Spleen (tissue), 11 donors: ENCODE measurements around the gene SLTM. TPM values are rescaled to one million over a fixed set of nuclear protein-coding genes. Genes with fewer than 3 reads are reported as not detected.

Experiments
- DNase-seq: peaks from one replicate; pipeline ENCODE4 v3.0.0-alpha.2; 2020
- H3K27ac ChIP-seq, 8 donors: fragments of 200-600 bp; sonication (generic) in 7 of 8; 1 replicate in 4 of 8; 2 replicates in 4 of 8; pipeline versions ENCODE4 v1.5.0 to v1.8.0; 2016 to 2021; ENCODE audit warnings: inconsistent platforms in 4 of 8, mild to moderate bottlenecking in 4 of 8, moderate library complexity in 1 of 8
- H3K27me3 ChIP-seq, 7 donors: fragments of 200-600 bp; sonication (generic) in 6 of 7; replicated peaks in 1 of 7; 1 replicate in 4 of 7; 2 replicates in 3 of 7; pipeline versions ENCODE4 v1.5.0 to v1.8.0; 2016 to 2021; ENCODE audit warnings: inconsistent platforms in 3 of 7, mild to moderate bottlenecking in 1 of 7
- H3K36me3 ChIP-seq, 6 donors: fragments of 200-600 bp; sonication (generic) in 5 of 6; 1 replicate in 4 of 6; 2 replicates in 2 of 6; pipeline versions ENCODE4 v1.5.0 to v1.8.0; 2016 to 2021; ENCODE audit warnings: inconsistent platforms in 2 of 6
- H3K4me1 ChIP-seq, 6 donors: fragments of 200-600 bp; sonication (generic) in 5 of 6; 1 replicate in 3 of 6; 2 replicates in 3 of 6; pipeline versions ENCODE4 v1.5.0 to v1.8.0; 2016 to 2021; ENCODE audit warnings: inconsistent platforms in 3 of 6
- H3K4me3 ChIP-seq, 8 donors: fragments of 200-600 bp; sonication (generic) in 7 of 8; 1 replicate in 4 of 8; 2 replicates in 4 of 8; pipeline versions ENCODE4 v1.5.0 to v1.8.0; 2016 to 2021; ENCODE audit warnings: inconsistent platforms in 4 of 8, mild to moderate bottlenecking in 4 of 8, moderate library complexity in 2 of 8
- H3K9me3 ChIP-seq, 8 donors: fragments of 200-600 bp; sonication (generic) in 7 of 8; 1 replicate in 4 of 8; 2 replicates in 4 of 8; pipeline versions ENCODE4 v1.5.0 to v1.8.0; 2016 to 2021; ENCODE audit warnings: inconsistent platforms in 4 of 8
- POLR2A ChIP-seq, 3 donors: fragments of 450-650 bp; IDR thresholded peaks; one replicate each; pipeline ENCODE4 v1.5.1; 2017; ENCODE audit warnings: antibody characterized with exemption in 3 of 3, mild to moderate bottlenecking in 1 of 3
- POLR2AphosphoS5 ChIP-seq, 3 donors: sonication (generic); formaldehyde crosslinking; IDR thresholded peaks; one replicate each; pipeline ENCODE4 v1.5.1; 2017; ENCODE audit warnings: antibody characterized with exemption in 3 of 3
- WGBS, 5 donors: extraction: QIAGEN DNeasy Blood & Tissue Kit in 3 of 5; methylation state at CpG; one replicate each; pipeline versions ENCODE4 v1.1.5 to v1.1.7; 2013 to 2018; 5-methylcytosine and 5-hydroxymethylcytosine counted together
- intact Hi-C: fragments of 100-400 bp; cut with DNase I; formaldehyde crosslinking; loops from one replicate; pipeline ENCODE4 v1.15.0; 2023; ENCODE audit warnings: low total_unique reads
- polyA plus RNA-seq, 3 donors: library from polyadenylated mRNA; stranded (reverse); fragments of 200-250 nt; gene quantifications; one replicate each; pipeline ENCODE4 v1.2.1, GENCODE V29; 2013
- total RNA-seq, 7 donors: library from RNA; depleted of rRNA in 3 of 7; stranded (reverse); fragments of >200 nt in 3 of 7; fragmentation: NEBNext Ultra II Directional in 4 of 7; extraction: Animal tissue kit (Norgen Biotek cat#: 25700) in 4 of 7; gene quantifications; one replicate each; pipeline versions ENCODE4 v1.1.0 to v1.2.1, GENCODE V29; 2016 to 2021
- TF ChIP-seq, protein P1 (sequence below), 11 experiments: fragments of 200-600 bp in 7 of 11; fragments of 450-650 bp in 4 of 11; sonication (generic) in 4 of 11; IDR thresholded peaks in 8 of 11; conservative IDR thresholded peaks in 3 of 11; 1 replicate in 7 of 11; 2 replicates in 4 of 11; pipeline versions ENCODE4 v1.4.0 to v1.8.0; 2016 to 2021; ENCODE audit warnings: antibody characterized with exemption in 11 of 11, inconsistent platforms in 4 of 11, mild to moderate bottlenecking in 1 of 11
- donor health status: healthy with polysubstance abuse.
- donor health status: DM: no; HTN: no; CAD: no; lungs with moderate emphysema.
- donor health status: DM: no; HTN: no; CAD: no.
- donor health status: Bipolar disorder and iron deficiency.
- donor health status: healthy.
- donor health status: DM: no; HTN: no; CAD: no.
- donor health status: DM: yes; HTN: yes; CAD: no.

The SLTM gene
- total and polyA plus RNA-seq, 10 donors = 43.7 to 176 (median 109) TPM

DNA sequence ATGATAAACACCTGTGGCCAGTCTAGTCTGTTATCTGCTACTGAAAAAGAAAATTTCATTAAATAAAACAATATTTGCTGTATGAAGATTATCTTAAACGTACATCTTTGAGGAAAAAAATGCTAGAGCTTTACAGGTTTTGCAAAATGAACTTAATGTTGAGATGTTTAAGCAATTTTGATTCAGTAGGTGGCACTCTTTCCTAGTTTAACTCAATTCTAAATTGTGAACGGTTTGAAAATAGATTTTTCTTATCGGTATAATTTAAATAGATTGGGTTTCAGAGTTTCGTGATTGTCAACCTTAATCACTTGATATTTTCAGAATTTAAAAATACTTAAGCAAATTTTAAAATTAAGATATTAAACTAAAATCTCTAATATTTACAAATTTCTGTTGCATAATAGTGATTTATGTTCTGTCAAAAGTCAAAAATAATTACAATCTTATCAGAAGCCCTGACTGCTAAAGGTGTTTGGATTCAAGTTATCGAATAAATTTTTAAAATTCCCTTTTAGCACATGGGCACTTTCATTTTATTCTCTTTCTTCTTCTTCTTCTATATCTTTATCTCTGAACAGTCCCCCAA lies 47.0 kb upstream of the SLTM start:
- intact Hi-C loops = loop anchor here (5.0 kb wide), 1 partner anchor 512 kb away; no protein-coding TSS in a partner anchor
- H3K36me3 ChIP-seq = no peaks in the 10 kb centered on the region
- peak overlapping the region in 5 of 8 donors; percentile 67 to 80 (median 75) for H3K27ac ChIP-seq
- no peaks in the 10 kb centered on the region for H3K27me3 ChIP-seq
- no peak for DNase-seq
- WGBS, 5 donors = 3 to 9% (median 4%) methylated on average over 5 of the region's 5 CpGs
- H3K4me3 ChIP-seq = no peak overlapping the region
- TF ChIP-seq, protein P1, sequence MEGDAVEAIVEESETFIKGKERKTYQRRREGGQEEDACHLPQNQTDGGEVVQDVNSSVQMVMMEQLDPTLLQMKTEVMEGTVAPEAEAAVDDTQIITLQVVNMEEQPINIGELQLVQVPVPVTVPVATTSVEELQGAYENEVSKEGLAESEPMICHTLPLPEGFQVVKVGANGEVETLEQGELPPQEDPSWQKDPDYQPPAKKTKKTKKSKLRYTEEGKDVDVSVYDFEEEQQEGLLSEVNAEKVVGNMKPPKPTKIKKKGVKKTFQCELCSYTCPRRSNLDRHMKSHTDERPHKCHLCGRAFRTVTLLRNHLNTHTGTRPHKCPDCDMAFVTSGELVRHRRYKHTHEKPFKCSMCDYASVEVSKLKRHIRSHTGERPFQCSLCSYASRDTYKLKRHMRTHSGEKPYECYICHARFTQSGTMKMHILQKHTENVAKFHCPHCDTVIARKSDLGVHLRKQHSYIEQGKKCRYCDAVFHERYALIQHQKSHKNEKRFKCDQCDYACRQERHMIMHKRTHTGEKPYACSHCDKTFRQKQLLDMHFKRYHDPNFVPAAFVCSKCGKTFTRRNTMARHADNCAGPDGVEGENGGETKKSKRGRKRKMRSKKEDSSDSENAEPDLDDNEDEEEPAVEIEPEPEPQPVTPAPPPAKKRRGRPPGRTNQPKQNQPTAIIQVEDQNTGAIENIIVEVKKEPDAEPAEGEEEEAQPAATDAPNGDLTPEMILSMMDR (IDR thresholded peaks at IDR 0.05 in 8 of 11, conservative IDR thresholded peaks at IDR 0.05 in 3 of 11) = peak in 9 of 11 experiments; percentile 33 to 66 (median 56)
- no peak for TF ChIP-seq POLR2AphosphoS5 (IDR thresholded peaks at IDR 0.05)
- H3K4me1 ChIP-seq = peaks cover 29 to 74% (median 45%) of the 10 kb centered on the region in 6 donors
- H3K9me3 ChIP-seq = no peaks in the 10 kb centered on the region

DNA sequence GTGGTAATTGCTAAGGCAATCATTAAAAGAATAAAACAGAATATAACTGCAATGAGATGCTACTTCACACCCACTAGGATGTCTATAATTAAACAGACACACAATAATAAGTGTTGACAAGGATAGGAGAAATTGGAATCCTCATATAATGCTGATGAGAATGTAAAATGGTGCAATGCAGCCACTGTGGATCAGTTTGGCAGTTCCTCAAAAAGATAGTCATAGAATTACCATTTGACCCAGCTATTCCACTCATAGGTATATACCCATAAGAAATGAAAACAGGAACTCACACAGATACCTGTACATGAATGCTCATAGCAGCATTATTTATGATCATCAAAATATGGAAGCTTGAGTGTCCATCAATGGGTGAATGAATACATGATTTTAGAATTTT lies 44.4 kb upstream of the SLTM start:
- no peak for DNase-seq
- Histone ChIP-seq H3K4me1 (peaks cover 29 to 89% (median 51%) of the 10 kb centered on the region in 6 donors), H3K4me3 (no peak overlapping the region), H3K9me3 (no peaks in the 10 kb centered on the region), H3K36me3 (no peaks in the 10 kb centered on the region), H3K27ac (peak overlapping the region in 1 of 8 donors; percentile 9), H3K27me3 (no peaks in the 10 kb centered on the region)
- TF ChIP-seq, protein P1 (IDR thresholded peaks at IDR 0.05 in 8 of 11, conservative IDR thresholded peaks at IDR 0.05 in 3 of 11) = no peak
- TF ChIP-seq POLR2AphosphoS5 (IDR thresholded peaks at IDR 0.05) = no peak
- no peak for TF ChIP-seq POLR2A (IDR thresholded peaks at IDR 0.05)
- intact Hi-C loops = loop anchor here (10.0 kb wide), 1 partner anchor 157 kb away; no protein-coding TSS in a partner anchor

- intact Hi-C loops = no loop called here
- DNase-seq = no peak
- 77 to 92% (median 84%) methylated on average over 2 of the region's 2 CpGs for WGBS, 5 donors
- H3K27me3 ChIP-seq = no peaks in the 10 kb centered on the region
- H3K4me1 ChIP-seq = no peaks in the 10 kb centered on the region
- H3K4me3 ChIP-seq = no peak overlapping the region
- TF ChIP-seq POLR2A (IDR thresholded peaks at IDR 0.05) = no peak
- TF ChIP-seq, protein P1 (IDR thresholded peaks at IDR 0.05 in 8 of 11, conservative IDR thresholded peaks at IDR 0.05 in 3 of 11) = no peak
- TF ChIP-seq POLR2AphosphoS5 (IDR thresholded peaks at IDR 0.05) = no peak
- no peaks in the 10 kb centered on the region for H3K36me3 ChIP-seq
- H3K9me3 ChIP-seq = no peaks in the 10 kb centered on the region
- H3K27ac ChIP-seq = no peak overlapping the region
These were observed 34.0 kb upstream of the SLTM start for GRCh38 chr15:58967479-58967878.

- intact Hi-C loops = no loop called here
- Histone ChIP-seq H3K4me1 (no peaks in the 10 kb centered on the region), H3K36me3 (no peaks in the 10 kb centered on the region), H3K27me3 (no peaks in the 10 kb centered on the region), H3K4me3 (no peak overlapping the region), H3K9me3 (no peaks in the 10 kb centered on the region), H3K27ac (no peak overlapping the region)
- DNase-seq = no peak
- TF ChIP-seq POLR2A (IDR thresholded peaks at IDR 0.05) (no peak), POLR2AphosphoS5 (IDR thresholded peaks at IDR 0.05) (no peak)
- TF ChIP-seq, protein P1 (IDR thresholded peaks at IDR 0.05 in 8 of 11, conservative IDR thresholded peaks at IDR 0.05 in 3 of 11) = no peak
- 77 to 94% (median 83%) methylated on average over 3 of the region's 3 CpGs for WGBS, 5 donors
These were observed 33.2 kb upstream of the SLTM start for GRCh38 chr15:58966698-58967097.
